ENCODE results near the gene VPS33B. TPM values are rescaled to one million over a fixed set of nuclear protein-coding genes. Genes with fewer than 3 reads are reported as not detected.

The VPS33B gene
- total RNA-seq, 1 experiment from 2014 or later: 14.6 TPM

GRCh38 chr15:90949979-90950675 is 72.3 kb downstream of the VPS33B start:
- DNase-seq: no peak
- Histone ChIP-seq H3K27me3 (no peaks in the 10 kb centered on the region), H3K4me3 (no peak overlapping the region), H3K36me3 (peaks cover 74% of the 10 kb centered on the region), H3K9me3 (no peaks in the 10 kb centered on the region)

Other genes with a start within 250 kb of the VPS33B start
- 14.7 and 19.3 TPM in 2 replicates for gene FURIN, start 154.0 kb downstream of the VPS33B start, total RNA-seq (2014; rRNA removed; shearing (Covaris generic); ENCODE audit: low replicate concordance)
- 10.5 and 13.7 TPM in 2 replicates for gene FES, start 138.1 kb downstream of the VPS33B start, total RNA-seq (2014; rRNA removed; shearing (Covaris generic); ENCODE audit: low replicate concordance)
- gene MAN2A2, start 119.3 kb downstream of the VPS33B start, total RNA-seq (2014; rRNA removed; shearing (Covaris generic); ENCODE audit: low replicate concordance): 9.5 and 45.8 TPM in 2 replicates
- gene HDDC3, start 90.0 kb downstream of the VPS33B start, total RNA-seq (2014; rRNA removed; shearing (Covaris generic); ENCODE audit: low replicate concordance): 32.6 and 51.9 TPM in 2 replicates
- gene UNC45A, start 87.3 kb downstream of the VPS33B start, total RNA-seq (2014; rRNA removed; shearing (Covaris generic); ENCODE audit: low replicate concordance): 43.1 and 64.2 TPM in 2 replicates
- 25.7 and 27.5 TPM in 2 replicates for gene RCCD1, start 67.7 kb downstream of the VPS33B start, total RNA-seq (2014; rRNA removed; shearing (Covaris generic); ENCODE audit: low replicate concordance)
- 231 and 268 TPM in 2 replicates for gene PRC1, start 28.1 kb downstream of the VPS33B start, total RNA-seq (2014; rRNA removed; shearing (Covaris generic); ENCODE audit: low replicate concordance)
- not detected in 2 replicates for gene SV2B, start 77.7 kb upstream of the VPS33B start, total RNA-seq (2014; rRNA removed; shearing (Covaris generic); ENCODE audit: low replicate concordance)